ENCODE data around the gene GTF3C2. TPM values are rescaled to one million over a fixed set of nuclear protein-coding genes. Genes with fewer than 3 reads are reported as not detected.

Gene GTF3C2
- total and polyA plus RNA-seq, 2 of the 13 experiments (the other 11 are each of a cell fraction or from before 2014, with no cell fraction given), result 77.5 to 130 TPM

DNA sequence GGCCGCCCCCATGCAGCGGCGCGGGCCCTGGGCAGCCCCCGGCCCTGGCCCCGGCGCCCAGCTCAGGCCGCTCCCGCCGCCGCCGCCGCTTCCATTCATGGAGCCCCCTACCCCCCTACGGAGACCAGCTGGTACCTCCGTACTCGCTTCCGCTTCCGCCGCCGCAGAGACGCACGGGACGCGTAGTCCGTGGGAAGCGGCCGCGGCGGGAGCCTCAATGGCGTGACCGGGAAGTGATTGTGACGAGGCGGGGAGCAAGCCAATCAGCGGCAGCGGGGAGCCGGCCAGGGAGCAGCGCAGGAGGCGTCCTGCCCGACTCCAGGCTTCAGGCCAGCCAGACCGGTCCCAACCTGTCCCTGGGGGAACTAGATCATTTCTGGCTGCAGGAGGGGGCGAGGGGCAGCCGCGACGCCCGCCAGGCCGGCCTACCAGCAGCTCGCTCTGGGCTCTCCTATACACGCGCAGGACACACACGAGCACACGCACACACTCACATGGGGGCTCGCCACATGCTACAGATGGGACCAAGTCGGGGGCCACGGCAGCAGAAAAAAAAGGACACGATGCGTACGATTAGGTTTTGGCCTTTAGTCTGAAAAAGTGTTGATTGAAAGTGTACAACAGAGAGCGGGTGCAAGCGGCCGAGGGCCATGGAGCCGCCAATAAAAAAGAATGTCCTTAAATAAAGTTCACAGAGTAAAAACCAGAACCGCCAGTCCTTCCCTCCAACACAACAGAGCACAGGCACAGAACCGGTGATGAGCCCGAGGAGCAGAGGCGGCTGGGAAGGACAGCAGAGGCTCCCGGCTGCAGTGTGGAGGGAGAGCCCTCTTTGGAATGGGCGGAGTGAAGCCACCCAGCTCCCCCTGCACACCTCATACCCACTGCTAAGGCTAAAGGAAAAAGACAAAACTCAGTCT is 24.3 kb upstream of the GTF3C2 start, which contains the start of gene ZNF513 (continued):
- TF ChIP-seq ZNF883 (CRISPR knock-in tag; IDR thresholded peaks at IDR 0.05; ENCODE audit: not compliant biosample characterization) (no peak), FOXK1 (CRISPR knock-in tag; IDR thresholded peaks at IDR 0.05; ENCODE audit: borderline replicate concordance, low read depth) (peak; percentile 40; the same call in 1 of the 2 replicates), ZNF44 (CRISPR knock-in tag; IDR thresholded peaks at IDR 0.05) (peak; percentile 57; the same call in 1 of the 2 replicates), BATF2 (CRISPR knock-in tag; IDR thresholded peaks at IDR 0.05) (no peak; the same call in 1 of the 2 replicates), ZNF776 (CRISPR knock-in tag; IDR thresholded peaks at IDR 0.05) (0 out of 2 replicates have a peak, but pooled peaks have one; percentile 77), ELF3 (CRISPR knock-in tag; IDR thresholded peaks at IDR 0.05) (no peak), TRIM22 (IDR thresholded peaks at IDR 0.05) (no peak), ERF (CRISPR knock-in tag; IDR thresholded peaks at IDR 0.05) (no peak), ZHX1 (CRISPR knock-in tag; IDR thresholded peaks at IDR 0.05; ENCODE audit: low read depth) (0 out of 2 replicates have a peak, but pooled peaks have one; percentile 44)
- TF ChIP-seq, protein P1, sequence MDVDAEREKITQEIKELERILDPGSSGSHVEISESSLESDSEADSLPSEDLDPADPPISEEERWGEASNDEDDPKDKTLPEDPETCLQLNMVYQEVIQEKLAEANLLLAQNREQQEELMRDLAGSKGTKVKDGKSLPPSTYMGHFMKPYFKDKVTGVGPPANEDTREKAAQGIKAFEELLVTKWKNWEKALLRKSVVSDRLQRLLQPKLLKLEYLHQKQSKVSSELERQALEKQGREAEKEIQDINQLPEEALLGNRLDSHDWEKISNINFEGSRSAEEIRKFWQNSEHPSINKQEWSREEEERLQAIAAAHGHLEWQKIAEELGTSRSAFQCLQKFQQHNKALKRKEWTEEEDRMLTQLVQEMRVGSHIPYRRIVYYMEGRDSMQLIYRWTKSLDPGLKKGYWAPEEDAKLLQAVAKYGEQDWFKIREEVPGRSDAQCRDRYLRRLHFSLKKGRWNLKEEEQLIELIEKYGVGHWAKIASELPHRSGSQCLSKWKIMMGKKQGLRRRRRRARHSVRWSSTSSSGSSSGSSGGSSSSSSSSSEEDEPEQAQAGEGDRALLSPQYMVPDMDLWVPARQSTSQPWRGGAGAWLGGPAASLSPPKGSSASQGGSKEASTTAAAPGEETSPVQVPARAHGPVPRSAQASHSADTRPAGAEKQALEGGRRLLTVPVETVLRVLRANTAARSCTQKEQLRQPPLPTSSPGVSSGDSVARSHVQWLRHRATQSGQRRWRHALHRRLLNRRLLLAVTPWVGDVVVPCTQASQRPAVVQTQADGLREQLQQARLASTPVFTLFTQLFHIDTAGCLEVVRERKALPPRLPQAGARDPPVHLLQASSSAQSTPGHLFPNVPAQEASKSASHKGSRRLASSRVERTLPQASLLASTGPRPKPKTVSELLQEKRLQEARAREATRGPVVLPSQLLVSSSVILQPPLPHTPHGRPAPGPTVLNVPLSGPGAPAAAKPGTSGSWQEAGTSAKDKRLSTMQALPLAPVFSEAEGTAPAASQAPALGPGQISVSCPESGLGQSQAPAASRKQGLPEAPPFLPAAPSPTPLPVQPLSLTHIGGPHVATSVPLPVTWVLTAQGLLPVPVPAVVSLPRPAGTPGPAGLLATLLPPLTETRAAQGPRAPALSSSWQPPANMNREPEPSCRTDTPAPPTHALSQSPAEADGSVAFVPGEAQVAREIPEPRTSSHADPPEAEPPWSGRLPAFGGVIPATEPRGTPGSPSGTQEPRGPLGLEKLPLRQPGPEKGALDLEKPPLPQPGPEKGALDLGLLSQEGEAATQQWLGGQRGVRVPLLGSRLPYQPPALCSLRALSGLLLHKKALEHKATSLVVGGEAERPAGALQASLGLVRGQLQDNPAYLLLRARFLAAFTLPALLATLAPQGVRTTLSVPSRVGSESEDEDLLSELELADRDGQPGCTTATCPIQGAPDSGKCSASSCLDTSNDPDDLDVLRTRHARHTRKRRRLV (CRISPR knock-in tag; IDR thresholded peaks at IDR 0.05), result 0 out of 2 replicates have a peak, but pooled peaks have one; percentile 47
